GM19372 (cell line): ENCODE data around the gene GRM5.

Experiments
- ATAC-seq: cut with Tn5 transposase; IDR thresholded peaks from one replicate; pipeline ENCODE4 v1.9.1; 2021; ENCODE audit warnings: mild to moderate bottlenecking, low read depth, moderate library complexity; ENCODE audit not compliant: unreplicated experiment

GRM5 gene

DNA sequence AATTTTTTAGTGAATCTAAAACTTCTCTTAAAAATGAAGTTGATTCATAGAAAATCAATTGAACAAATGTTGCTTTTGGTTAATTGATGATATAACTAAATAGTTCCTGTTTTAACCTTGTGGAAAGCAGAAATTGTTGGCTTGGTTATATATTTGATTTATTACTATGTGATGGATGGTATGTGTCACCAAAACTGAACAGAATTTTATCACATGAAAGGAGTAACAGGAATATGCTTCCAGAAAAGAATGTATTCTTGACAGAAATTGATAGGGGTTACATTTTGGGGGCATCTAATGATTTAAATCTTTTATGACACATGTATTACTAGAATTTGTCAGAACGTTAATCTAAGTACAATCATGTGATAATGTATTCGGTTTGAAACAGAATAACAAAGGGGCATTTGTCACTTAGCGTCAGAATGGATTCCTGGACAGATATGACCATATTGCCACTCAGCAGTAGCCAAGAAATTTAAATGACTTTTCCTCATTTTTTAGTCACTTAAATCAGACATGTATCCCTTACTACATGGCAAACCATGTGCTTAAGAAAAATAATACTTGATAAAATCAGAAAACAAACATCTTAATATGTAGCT is 295.2 kb downstream of the GRM5 start:
- ATAC-seq: no peak

DNA sequence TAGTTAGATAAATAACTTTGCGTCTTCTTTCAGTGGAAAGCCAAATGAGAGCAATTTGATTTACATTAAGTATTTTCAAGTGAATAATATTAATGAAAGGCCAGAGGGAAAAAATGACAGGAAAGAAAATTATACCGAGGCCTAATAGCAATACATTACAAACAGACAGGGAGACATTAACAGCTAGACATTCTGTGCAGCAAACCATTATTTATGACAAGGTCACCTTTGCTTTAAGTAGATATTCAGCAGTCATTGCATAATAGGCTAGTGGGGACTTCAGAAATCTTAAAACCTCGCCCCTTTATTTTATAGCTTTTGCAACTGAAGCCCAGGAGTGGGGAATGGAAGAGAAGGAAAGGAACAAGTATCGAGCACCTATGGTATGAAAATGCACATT is 321.6 kb downstream of the GRM5 start:
- no peak for ATAC-seq

DNA sequence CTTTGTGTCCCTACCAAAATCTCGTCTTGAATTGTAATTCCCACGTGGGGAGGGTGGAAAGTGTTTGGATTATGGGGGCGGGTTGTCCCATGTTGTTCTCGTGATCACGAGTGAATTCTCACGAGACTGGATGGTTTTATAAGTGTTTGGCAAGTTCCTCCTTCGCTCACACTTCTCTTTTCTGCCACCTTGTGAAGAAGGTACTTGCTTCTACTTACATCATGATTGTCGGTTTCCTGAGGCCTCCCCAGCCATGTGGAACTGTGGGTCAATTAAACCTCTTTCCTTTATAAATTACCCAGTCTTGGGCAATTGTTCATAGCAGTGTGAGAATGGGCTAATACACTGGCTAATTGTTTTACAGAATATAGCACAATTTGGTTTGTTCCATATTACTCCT is 326.3 kb downstream of the GRM5 start:
- no peak for ATAC-seq

DNA sequence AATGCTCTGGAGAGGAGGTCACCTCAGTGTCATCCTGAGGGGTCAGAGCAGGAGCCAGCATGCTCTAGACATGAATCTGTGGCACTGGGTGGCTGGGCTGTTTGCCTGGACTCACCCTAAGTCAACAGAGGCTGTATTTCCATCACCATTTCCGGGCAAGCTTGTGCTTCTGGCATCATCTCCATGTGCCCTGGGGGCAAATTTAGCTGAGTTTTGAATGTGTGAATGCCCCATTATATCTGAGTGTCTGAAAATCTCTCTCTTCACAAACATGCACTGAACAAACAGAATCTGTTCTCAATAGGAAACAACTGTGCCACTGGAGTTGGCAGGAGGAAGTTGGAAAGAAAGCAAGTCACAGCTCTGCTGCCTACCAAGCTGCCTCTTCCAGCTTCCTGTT is 356.2 kb downstream of the GRM5 start:
- ATAC-seq: no peak

DNA sequence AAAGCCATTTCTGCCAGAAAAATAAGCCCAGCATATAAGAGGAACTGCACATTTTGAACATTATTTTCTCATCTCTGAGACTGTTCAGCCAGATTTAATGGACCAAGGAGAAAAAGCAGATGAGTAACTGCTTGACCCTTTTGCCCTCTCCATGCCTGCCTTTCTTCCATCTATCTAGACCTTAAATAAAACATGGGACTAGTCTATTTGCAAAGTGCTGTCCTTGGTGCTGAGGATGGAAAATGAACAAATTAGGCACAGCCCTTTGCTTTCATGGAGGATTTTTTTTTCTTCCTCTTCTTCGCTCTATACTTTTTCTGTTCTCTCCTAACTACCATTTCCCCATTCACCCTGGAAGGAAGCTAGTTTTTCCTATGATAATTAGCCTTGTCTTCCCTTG is 361.3 kb downstream of the GRM5 start:
- no peak for ATAC-seq

DNA sequence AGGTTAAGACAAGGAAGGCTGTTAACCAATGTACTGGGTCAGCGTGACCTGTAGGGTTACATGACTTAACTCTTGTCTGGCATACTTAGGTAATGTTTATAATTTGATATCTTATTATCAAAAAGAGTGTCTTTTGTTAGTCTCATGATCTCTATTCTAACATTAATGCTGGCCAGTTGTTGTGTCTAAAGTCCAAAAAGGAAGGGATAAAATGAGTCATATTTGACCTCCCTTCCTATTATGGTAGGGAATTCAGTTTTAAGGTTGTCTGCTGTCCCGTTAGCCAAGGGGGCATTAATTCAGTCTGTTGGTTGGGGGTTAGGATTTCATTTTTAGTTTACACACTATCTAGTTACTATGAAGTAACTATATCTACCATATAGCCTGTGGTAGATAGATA is 364.0 kb downstream of the GRM5 start:
- no peak for ATAC-seq

DNA sequence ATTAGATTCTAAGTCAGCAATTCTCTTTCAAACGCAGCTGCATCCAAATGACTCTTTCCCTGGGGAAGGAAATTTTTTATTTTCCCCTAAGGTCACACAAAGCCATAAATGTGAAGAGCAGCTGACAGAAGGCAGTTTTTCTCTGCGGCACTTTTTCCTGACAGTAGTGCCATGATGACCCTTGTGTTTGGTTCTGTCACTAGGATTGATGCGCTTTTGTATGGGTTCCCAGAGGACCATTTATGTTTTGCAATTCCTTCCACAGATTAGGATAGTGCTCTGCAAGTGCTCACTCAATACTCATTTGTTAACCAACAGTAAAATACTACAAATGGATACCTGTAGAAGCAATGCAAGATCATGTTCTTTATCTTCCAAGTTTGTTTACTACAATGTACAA is 368.6 kb downstream of the GRM5 start:
- no peak for ATAC-seq

DNA sequence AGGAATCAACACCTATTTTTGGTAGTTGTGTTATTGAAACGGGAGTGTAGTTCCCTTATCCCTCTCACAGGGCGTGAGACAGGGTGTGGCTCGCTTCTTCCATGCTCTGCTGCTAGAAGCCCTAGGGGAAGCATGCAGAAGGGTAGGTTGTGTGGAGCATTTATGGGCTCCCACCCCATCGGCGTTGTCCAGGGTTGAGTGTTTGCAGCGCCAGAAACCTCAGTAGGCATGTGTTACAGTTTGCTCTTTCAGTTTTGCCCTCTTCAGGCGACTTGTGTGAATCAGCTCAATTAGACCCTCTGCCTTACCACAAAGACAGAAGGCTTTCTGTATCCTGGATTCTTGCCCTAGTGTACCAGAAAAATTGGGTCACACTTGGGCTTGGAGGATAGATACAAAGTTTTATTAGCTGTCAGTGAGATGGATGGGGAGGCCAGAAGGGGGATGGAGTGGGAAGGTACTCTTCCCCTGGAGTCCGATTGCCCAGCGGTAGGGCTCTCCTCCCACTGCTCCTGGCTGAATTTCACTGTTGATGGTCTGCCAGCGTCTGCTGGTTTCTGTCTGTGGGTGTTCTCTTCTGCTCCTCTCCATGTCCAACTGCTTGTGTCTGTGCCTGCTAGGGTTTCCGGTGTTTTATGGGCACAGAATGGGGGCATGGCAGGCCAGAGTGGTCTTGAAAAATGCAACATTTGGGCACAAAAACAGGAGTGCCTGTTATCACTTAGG is 369.9 kb downstream of the GRM5 start:
- ATAC-seq: no peak

DNA sequence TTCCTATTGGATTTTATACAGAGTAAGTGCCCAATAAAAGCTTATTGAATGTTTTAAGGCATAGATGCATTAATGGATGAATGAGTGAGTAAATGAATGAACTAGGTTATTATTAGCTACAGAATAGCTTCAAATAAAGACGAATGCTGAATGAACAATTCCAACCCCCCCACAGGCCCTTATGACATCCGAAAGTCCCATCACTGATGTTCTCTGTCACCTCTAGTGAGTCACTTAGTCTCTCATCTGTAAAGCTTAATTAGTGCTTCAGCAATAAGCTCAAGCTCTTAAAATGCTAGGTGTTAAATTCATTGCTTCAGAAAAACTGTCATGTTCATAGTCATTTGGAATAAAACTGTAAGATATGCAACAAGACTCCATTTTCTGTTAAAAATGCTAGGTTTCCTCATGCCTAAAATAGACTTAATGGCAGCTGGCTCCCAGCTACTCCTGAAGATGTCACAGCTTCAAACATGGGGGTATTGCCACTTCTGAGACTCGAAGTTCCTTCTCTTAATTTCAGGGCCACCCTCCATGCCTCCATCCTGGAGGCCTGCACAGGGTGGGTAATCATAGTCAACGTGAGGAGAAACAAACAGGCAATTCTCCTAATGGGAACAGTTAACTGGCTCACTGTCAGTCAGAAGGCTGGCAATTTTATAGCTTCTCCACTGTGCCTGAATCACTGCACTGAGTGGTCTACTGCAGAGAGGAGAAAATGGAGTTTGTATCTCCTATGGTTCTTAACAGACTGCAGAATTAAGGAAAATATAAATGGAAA is 373.3 kb downstream of the GRM5 start:
- ATAC-seq: no peak

DNA sequence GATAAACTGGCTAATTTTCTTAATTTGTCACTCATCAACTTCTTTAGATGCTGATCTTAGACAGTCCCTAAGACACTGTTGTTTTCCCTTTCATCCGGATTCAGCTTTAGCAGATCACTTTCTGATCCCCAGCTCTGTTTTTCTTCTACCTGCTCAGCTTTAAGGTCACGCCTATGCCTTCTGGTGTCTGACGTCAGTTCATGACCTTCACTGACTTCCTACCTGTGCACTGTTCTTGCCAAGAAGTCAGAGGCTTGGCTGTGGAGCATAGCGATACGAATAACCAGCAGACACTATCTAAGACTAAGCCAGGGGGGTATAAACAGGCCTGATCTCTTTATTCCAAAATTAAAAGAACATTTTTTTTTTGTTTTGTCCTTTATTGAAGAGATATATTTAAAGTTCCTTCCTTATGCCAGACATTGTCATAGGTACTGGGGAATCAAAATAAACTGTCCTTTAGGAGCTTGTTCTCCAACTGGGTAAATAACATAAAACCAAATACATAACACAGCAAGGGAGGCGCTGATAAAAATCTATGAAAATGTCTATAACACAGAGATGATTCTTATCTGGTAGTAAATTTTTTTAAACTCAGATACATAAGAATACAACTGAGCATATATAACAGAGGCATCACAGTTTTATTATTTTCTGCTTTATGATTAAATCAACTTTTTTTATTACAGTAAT is 376.1 kb downstream of the GRM5 start:
- ATAC-seq: no peak

DNA sequence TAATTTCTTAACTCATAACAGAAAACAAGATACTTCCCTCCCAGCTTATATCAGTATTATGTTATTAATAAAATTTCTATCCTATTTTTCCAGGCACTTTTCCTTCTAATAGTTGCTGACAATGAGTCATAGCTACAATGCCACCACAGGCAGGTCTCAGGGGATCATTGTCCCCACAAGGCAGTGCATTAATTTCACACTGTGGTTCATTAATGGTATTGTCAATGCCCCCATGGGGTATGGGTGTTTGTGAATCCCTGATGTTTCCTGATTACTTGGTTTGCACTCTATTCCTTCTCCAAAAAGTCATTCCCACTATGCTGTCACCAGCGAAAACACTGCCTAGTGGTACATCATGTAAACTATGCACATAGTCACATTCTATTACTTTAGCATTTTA is 382.8 kb downstream of the GRM5 start:
- no peak for ATAC-seq

DNA sequence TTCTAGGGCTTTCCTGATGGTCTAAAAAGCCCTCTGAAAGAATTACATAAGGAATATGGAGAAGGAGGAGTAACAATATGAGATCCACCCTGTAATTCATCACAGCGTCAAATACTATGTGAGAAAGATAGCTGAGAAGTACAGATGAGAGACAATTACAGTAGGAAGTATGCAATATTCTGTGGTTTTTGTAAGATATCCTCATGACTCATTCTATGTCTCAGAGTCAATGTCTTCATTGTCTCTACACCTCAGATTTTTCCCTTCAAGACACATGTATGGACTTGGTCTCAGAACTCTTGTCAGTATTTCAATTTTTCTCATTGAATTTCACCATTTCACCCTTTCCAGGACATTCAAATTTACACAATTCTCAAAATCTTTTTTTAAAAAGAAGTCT is 385.0 kb downstream of the GRM5 start:
- no peak for ATAC-seq

DNA sequence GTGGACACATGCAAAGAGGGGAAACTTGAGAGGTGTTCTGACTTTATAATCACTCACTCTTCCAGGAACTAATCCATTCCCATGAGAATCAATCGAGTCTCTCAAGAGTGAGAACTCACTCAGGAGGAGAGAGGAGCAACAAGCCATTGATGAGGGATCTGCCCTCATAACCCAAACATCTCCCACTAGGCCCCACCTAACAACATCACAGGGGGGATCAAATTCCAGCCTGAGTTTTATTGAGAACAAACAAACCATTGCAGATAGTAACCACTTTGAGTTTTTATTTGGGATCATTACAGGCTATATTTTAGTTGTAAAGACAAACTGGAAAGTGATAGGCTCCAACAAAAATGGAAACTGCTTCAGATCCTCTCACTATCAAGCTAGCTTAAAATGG is 399.4 kb downstream of the GRM5 start:
- no peak for ATAC-seq

DNA sequence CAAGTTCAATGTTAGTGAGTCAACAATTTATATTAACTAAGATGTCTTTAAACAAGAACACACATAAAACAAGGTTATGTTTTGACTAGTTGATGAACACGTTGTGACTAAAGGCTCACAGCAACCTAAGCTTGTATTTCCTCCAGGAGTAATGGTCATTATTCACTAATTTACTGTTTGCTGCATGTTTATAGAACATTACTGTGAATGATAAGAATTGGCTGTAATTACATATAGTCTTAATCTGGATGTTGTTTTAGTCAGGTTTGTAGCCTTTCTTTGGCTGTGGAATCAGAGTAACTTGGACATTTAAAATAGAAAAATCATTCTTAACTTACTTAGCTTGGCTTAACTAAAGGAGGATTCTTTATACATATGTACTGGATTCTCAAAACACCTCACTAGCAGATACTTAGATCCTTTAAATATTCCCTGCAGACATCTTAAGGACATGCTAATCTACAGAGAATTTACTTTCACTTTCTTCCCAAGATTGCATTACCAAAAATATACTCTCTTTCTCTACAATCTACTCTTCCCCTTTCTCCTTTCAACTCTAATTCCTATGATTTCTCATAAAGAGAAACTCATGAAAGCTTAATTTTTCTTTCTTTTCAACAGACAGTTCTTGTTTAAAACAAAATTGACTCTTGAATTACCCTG is 408.6 kb downstream of the GRM5 start:
- no peak for ATAC-seq

DNA sequence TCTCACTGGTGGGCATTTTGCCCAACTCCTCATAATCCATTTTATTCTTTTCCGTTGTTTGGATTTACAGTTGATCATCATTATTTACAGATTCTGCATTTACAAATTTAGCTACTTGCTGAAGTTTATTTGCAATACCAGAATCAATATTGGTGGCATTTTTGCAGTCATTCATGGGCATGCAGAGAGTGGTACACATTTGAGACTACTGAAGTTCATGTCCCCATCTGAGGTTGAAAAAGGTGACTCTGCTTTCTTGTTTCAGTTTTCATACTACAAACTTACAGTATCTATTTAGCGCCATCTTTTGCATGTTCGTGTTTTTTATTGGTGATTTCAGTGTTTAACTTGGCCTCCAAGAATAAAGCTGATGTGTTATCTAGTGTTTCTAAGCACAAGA is 409.5 kb downstream of the GRM5 start:
- no peak for ATAC-seq

DNA sequence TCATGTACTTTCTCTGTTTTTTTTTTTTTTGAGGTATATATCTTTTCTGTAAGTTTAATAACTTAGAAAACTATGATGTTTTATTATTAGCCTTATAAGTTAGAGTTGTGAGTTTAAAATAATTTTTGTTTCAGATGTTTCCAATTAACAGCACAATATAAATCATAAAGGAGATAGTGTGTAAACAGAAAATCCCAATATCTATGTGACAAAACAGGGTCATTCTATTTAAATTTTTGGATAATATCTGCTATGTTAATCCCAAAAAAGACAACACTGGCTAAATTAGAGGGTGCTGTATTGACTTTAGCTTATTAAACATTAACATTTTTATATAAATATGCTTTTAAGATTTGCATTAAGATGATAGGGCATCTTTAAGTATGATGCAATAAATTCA is 410.1 kb downstream of the GRM5 start:
- no peak for ATAC-seq

DNA sequence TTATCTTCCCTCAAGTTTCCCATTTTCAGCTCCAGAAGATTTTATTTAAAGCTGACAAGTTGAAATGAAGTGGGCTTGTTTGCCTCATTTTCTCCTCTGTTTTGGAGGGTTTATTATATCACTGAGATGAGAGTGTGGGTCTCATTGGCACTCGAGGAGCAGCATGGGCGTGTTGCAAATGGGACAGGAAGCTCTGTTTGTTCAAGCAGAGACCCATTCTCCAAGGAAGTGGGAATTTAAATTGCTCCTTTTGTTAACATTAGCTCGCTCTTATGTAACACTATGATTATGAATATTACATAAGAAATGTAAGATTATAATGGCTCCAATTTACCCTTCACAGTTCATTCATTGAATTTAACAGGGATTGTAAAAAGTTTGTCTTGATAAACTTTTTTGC is 410.6 kb downstream of the GRM5 start:
- ATAC-seq: no peak

DNA sequence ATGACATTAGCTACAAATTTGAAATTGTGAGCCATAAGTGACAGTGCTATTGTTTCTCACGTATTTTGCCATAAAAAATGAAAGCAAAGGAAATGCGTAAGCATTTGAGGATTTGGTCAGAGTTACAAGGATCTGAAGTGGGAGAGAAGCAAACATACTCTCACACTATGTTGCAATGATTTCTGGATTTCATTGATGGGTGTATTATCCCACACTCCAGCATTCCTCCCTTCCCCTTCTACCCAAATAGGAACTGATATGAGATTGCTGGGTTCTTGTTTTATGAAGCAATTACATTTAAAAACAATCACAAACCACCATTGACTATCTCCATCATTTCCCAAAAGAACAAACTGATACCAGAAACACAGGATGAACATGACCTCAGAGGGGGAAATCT is 414.2 kb downstream of the GRM5 start:
- ATAC-seq: no peak

DNA sequence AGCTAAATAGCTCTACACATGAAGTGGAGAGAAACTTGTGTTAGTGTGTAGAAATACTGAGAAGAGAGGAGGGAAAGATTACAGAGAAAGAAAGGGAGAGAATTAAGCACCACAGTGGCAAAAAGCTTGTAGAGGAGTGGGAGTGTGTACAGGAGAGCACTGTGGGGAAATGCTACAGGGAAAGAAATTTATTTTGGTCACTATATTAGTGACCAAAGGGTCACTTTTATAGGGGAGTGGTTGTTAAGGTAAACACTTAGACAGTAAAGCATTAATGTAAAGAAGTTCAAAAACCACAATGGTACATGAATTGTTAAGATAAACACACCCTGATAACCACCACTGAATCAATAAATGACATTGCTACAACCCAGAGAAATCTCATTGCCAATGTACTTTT is 421.1 kb downstream of the GRM5 start:
- ATAC-seq: no peak

DNA sequence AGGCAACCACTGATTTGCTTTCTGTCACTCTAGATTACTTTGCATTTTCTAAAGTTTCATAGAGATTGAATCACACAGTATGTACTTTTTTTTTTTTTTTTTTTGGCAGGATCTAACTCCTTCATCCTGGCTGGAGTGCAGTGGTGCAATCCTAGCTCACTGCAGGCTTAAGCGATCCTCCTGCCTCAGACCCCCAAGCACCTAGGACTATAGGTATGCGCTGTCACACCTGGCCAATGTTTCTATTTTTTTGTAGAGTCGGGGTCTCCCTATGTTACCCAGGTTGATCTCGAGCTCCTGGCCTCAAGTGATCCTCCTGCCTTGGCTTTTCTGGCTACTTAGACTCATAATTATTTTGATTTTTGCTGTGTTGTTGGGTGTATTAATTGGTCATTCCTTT is 433.6 kb downstream of the GRM5 start:
- no peak for ATAC-seq

DNA sequence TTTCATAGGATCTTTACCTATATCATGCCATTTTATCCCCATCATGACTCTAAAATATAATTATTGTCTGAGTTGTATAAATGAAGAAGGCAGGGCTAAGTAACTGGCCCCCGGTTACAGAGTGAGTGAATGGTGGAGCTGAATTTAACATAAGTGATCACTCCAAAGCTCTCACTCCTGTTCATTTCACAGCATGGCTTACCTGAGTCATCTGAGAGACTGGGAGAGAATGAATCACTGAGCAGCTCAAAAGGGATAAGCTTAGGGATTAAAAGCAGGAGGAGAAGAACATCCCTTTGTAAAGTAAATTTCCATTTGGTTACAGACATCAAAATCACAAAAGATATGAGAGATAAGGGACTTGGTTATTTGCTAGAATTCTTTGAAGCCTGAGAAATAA is 434.3 kb downstream of the GRM5 start:
- no peak for ATAC-seq
